GM15510 (cell line): ENCODE results near the gene JAKMIP1.

ENCODE experiments used
- POLR2A ChIP-seq: IDR thresholded peaks from 3 replicates; pipeline ENCODE4 v1.6.1; 2011; ENCODE audit warnings: borderline replicate concordance; ENCODE audit not compliant: insufficient read length; ENCODE audit errors: extremely low read depth

JAKMIP1 gene

GRCh38 chr4:6199422-6199921, 877 bp downstream of the JAKMIP1 start:
- no peak for TF ChIP-seq POLR2A

- no peak for TF ChIP-seq POLR2A
These were observed 1.5 kb downstream of the JAKMIP1 start for GRCh38 chr4:6198768-6199421.

GRCh38 chr4:6198278-6198677, 2.1 kb downstream of the JAKMIP1 start:
- no peak for TF ChIP-seq POLR2A

- no peak for TF ChIP-seq POLR2A
These were observed 2.7 kb downstream of the JAKMIP1 start for GRCh38 chr4:6197433-6198174.

- TF ChIP-seq POLR2A: no peak
These were observed 3.5 kb downstream of the JAKMIP1 start for GRCh38 chr4:6196871-6197270.

- TF ChIP-seq POLR2A: no peak
These were observed 4.0 kb downstream of the JAKMIP1 start for GRCh38 chr4:6196324-6196723.

- TF ChIP-seq POLR2A: no peak
These were observed 4.6 kb downstream of the JAKMIP1 start for GRCh38 chr4:6195602-6196319.

GRCh38 chr4:6194458-6195195, 5.7 kb downstream of the JAKMIP1 start:
- TF ChIP-seq POLR2A: no peak

- no peak for TF ChIP-seq POLR2A
These were observed 7.0 kb downstream of the JAKMIP1 start for GRCh38 chr4:6193399-6193798.

GRCh38 chr4:6192245-6192644, 8.1 kb downstream of the JAKMIP1 start:
- no peak for TF ChIP-seq POLR2A

GRCh38 chr4:6191448-6192130, 8.8 kb downstream of the JAKMIP1 start:
- TF ChIP-seq POLR2A: no peak

GRCh38 chr4:6190486-6190885, 9.9 kb downstream of the JAKMIP1 start:
- no peak for TF ChIP-seq POLR2A

GRCh38 chr4:6189511-6189910, 10.8 kb downstream of the JAKMIP1 start:
- no peak for TF ChIP-seq POLR2A

GRCh38 chr4:6188687-6189305, 11.6 kb downstream of the JAKMIP1 start:
- TF ChIP-seq POLR2A: no peak
